ENCODE data around the gene NUAK2.
"Not testable (repeated sequence)": the region's sequence is repeated elsewhere in the genome, so short reads cannot be mapped to it uniquely, and the experiment has no call there.

NUAK2 gene

DNA sequence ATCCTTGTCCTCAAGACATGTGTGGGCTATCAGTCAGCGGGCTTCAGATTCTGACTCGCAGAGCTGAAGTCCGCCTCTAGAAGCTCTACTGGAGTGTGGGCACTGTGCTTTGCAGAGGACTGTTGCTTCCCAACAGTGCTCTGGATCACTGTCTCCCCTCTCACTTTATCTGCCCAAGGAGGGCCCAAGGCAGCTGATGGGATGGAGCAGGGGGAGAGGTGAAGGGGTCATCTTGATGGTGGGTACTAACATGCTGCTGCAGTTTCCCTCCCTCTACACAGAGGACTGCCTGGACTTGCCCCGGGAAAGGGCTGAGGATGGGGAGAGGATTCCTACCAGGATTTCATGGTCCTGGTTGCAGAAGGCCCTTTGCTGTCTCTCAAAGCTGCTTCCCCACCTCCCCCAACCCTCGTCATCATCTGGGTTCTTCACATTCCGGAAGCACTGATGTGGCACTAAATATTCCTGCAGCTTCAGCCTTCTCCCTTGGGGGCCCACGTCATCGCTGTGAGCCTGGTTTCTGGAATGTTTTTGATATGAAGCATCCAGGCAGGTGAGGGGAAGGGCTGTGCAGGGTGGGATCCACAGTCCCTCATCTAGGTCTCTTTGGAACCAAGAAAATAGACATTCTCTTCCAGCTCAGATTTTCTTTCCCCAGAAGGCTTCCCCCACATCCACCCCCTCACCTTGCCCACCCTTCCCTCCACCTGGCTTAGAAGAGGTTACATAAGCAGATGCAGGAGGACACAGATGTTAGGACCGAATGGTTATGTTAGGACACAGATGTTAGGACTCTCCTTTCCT lies 23.2 kb downstream of the NUAK2 start:
- Histone ChIP-seq H3K27ac (ENCODE audit: low read depth, low read length) (no peak overlapping the region), H3K4me3 (ENCODE audit: low read depth in 1 of 5, low read length in 5 of 5) (no peak overlapping the region), H3K36me3 (ENCODE audit: control insufficient read depth in 5 of 5, insufficient read depth in 5 of 5, low read length in 5 of 5) (peaks cover 0 to 7% (median 4%) of the 10 kb centered on the region in 5 donors), H3K9ac (ENCODE audit: low read length in 5 of 5) (no peak overlapping the region), H3K4me1 (ENCODE audit: control insufficient read depth in 5 of 5, insufficient read depth in 5 of 5, low read length in 5 of 5) (peaks cover 6 to 30% (median 27%) of the 10 kb centered on the region in 5 donors), H3K27me3 (ENCODE audit: control insufficient read depth in 5 of 5, insufficient read depth in 4 of 5, low read length in 5 of 5) (no peaks in the 10 kb centered on the region), H3K9me3 (ENCODE audit: control insufficient read depth in 5 of 5, low read length in 5 of 5) (no peaks in the 10 kb centered on the region)

DNA sequence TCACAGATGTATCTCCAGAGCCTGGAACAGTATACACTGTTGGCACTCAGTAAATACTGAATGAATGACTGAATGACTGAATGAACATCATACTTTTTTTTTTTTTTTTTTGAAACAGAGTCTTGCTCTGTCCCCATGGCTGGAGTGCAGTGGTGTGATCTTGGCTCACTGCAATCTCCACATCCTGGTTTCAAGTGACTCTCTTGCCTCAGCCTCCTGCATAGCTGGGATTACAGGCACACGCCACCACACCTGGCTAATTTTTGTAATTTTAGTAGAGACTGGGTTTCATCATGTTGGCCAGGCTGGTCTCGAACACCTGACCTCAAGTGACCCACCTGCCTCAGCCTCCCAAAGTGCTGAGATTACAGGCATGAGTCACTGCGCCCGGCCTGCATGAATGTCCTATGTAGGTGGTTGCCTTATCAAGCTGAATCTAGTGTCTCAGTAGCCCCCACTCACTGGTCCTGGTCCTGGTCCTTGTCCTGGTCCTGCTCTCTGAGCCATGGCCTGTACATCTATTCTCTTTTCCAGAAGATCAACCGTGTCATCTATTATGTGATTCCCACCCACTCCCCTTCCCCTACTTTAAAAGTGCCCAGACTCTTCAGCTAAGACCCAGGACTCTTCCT lies 23.9 kb downstream of the NUAK2 start:
- not testable (repeated sequence) for H3K9me3 ChIP-seq (ENCODE audit: control insufficient read depth in 5 of 5, low read length in 5 of 5); H3K9ac ChIP-seq (ENCODE audit: low read length in 5 of 5); H3K27me3 ChIP-seq (ENCODE audit: control insufficient read depth in 5 of 5, insufficient read depth in 4 of 5, low read length in 5 of 5); H3K27ac ChIP-seq (ENCODE audit: low read depth, low read length); H3K36me3 ChIP-seq (ENCODE audit: control insufficient read depth in 5 of 5, insufficient read depth in 5 of 5, low read length in 5 of 5); H3K4me3 ChIP-seq (ENCODE audit: low read depth in 1 of 5, low read length in 5 of 5)
- H3K4me1 ChIP-seq (ENCODE audit: control insufficient read depth in 5 of 5, insufficient read depth in 5 of 5, low read length in 5 of 5), result peaks cover 6 to 31% (median 28%) of the 10 kb centered on the region in 5 donors

DNA sequence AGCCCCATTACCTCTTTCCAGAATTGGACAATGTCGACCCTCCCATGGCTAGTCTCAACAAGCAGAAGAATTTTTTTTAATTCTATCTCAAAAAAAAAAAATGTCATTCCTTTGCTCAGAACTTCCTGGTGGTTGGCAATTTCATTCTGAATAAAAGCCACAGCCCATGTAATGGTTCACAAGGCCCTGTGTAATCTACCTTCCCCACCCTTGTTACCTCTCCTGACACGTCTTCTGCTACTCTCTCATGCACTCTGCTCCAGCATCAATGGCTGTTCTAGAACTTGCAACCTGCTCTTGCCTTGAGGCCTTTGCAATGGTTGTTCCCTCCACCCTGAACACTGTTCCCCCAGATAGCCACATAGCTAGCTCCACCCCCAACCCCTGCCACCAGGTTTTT lies 25.4 kb downstream of the NUAK2 start:
- Histone ChIP-seq H3K4me1 (ENCODE audit: control insufficient read depth in 5 of 5, insufficient read depth in 5 of 5, low read length in 5 of 5) (peaks cover 6 to 27% (median 20%) of the 10 kb centered on the region in 5 donors), H3K9me3 (ENCODE audit: control insufficient read depth in 5 of 5, low read length in 5 of 5) (no peaks in the 10 kb centered on the region), H3K4me3 (ENCODE audit: low read depth in 1 of 5, low read length in 5 of 5) (no peak overlapping the region), H3K27me3 (ENCODE audit: control insufficient read depth in 5 of 5, insufficient read depth in 4 of 5, low read length in 5 of 5) (no peaks in the 10 kb centered on the region), H3K9ac (ENCODE audit: low read length in 5 of 5) (no peak overlapping the region), H3K36me3 (ENCODE audit: control insufficient read depth in 5 of 5, insufficient read depth in 5 of 5, low read length in 5 of 5) (no peaks in the 10 kb centered on the region), H3K27ac (ENCODE audit: low read depth, low read length) (no peak overlapping the region)

DNA sequence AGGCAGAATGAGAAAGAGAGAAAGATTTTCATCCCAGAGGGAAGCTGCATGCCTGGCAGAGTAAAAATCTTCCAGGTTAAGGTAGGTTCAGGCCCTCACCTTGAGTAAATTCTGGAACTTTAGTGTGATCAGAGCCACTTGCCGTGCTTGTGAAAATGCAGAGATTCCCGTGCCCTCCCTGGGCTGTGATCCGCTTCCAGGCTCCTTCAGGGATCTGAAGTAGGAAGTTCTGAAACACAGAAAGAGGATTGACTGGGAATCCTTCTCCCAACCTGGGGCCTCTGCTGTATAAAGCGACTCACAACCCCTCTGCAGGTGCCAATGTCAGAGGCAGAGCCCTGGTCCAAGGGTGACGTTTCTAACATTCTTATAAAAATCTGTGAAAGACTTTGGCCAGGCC lies 26.6 kb downstream of the NUAK2 start:
- Histone ChIP-seq H3K4me3 (ENCODE audit: low read depth in 1 of 5, low read length in 5 of 5) (no peak overlapping the region), H3K9me3 (ENCODE audit: control insufficient read depth in 5 of 5, low read length in 5 of 5) (no peaks in the 10 kb centered on the region), H3K27ac (ENCODE audit: low read depth, low read length) (peak overlapping the region; percentile 30), H3K36me3 (ENCODE audit: control insufficient read depth in 5 of 5, insufficient read depth in 5 of 5, low read length in 5 of 5) (no peaks in the 10 kb centered on the region), H3K27me3 (ENCODE audit: control insufficient read depth in 5 of 5, insufficient read depth in 4 of 5, low read length in 5 of 5) (no peaks in the 10 kb centered on the region), H3K9ac (ENCODE audit: low read length in 5 of 5) (no peak overlapping the region), H3K4me1 (ENCODE audit: control insufficient read depth in 5 of 5, insufficient read depth in 5 of 5, low read length in 5 of 5) (peaks cover 6 to 22% (median 16%) of the 10 kb centered on the region in 5 donors)

DNA sequence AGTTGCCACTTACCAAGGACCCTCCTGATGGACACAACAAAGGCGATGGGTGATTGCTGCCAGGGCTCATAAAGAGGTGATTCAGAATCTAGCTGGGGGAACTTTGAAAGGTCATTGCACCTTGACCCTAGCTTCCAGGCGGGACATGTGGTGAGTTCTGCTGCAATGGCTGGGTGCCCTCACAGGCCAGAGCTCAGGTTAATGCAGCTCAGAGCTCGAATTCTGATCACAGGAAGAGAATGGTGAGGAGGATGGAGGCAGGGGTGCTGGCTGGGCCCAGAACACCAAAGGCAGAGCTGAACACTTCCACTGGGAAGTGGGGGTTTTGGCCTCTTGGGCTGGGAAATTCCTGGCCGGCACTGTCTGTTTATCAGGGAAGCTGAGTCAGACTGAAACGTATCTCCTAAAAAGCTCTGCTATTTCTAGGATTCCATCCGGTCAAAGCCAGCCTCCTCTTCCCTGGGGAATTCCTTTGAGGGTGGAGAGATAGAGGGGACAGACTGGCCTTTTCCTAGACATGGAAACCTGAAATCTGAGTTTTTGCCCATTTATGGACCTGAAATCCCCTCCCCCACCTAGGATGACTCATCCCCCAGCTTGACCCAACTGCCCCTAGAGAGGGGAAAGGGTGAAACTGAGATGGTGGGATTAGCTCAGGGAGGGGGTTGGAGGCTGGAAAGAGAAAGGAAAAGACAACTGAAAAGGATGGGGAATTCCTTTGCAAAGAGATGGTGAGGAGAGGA lies 27.2 kb downstream of the NUAK2 start:
- H3K4me1 ChIP-seq (ENCODE audit: control insufficient read depth in 5 of 5, insufficient read depth in 5 of 5, low read length in 5 of 5), result peaks cover 6 to 22% (median 16%) of the 10 kb centered on the region in 5 donors
- H3K27ac ChIP-seq (ENCODE audit: low read depth, low read length), result peak overlapping the region; percentile 30

DNA sequence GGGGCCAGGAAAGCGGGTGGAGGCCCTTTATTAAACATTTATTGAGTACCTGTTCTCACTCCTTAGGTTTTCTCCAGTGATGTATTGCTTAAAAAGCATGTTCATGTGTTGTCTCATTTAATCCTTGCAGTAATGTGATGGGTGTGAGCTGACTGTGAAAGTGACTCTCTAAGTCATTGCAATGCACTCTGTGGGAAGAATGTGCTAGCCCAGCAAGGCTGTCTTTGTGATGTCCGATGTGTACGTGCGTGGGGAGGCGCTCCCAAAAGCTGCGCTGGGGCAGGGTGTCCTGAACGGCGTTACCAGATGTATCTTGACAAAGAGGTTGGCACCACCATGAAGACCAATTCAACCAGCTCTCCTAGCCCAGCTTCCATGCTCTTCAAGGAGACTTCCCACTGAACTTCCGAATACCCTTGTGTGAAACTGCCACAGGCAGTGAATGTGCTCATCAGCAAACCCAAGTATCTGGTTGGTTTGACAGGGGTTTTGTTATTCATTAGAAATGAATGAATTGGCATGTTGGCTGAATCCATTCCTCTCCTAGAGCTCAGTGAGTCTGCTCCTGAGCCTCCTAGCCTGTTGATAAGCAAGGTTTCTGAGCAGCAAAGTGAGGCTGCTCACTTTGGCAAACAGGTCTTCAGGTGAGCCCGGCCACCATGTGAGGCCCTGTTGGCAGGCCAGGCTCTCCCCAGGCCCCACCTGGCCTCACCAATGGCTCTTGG lies 28.0 kb downstream of the NUAK2 start:
- no peak overlapping the region for H3K9ac ChIP-seq (ENCODE audit: low read length in 5 of 5)
- H3K4me3 ChIP-seq (ENCODE audit: low read depth in 1 of 5, low read length in 5 of 5), result no peak overlapping the region
- H3K27ac ChIP-seq (ENCODE audit: low read depth, low read length), result peak overlapping the region; percentile 30
- H3K36me3 ChIP-seq (ENCODE audit: control insufficient read depth in 5 of 5, insufficient read depth in 5 of 5, low read length in 5 of 5), result no peaks in the 10 kb centered on the region
- H3K4me1 ChIP-seq (ENCODE audit: control insufficient read depth in 5 of 5, insufficient read depth in 5 of 5, low read length in 5 of 5), result peaks cover 6 to 24% (median 16%) of the 10 kb centered on the region in 5 donors
- H3K27me3 ChIP-seq (ENCODE audit: control insufficient read depth in 5 of 5, insufficient read depth in 4 of 5, low read length in 5 of 5), result no peaks in the 10 kb centered on the region
- H3K9me3 ChIP-seq (ENCODE audit: control insufficient read depth in 5 of 5, low read length in 5 of 5), result no peaks in the 10 kb centered on the region

More for the DNA sequence above, 27.2 kb downstream of the NUAK2 start:
- no peaks in the 10 kb centered on the region for H3K27me3 ChIP-seq (ENCODE audit: control insufficient read depth in 5 of 5, insufficient read depth in 4 of 5, low read length in 5 of 5)
- H3K4me3 ChIP-seq (ENCODE audit: low read depth in 1 of 5, low read length in 5 of 5), result no peak overlapping the region
- no peaks in the 10 kb centered on the region for H3K36me3 ChIP-seq (ENCODE audit: control insufficient read depth in 5 of 5, insufficient read depth in 5 of 5, low read length in 5 of 5)
- H3K9ac ChIP-seq (ENCODE audit: low read length in 5 of 5), result no peak overlapping the region
- no peaks in the 10 kb centered on the region for H3K9me3 ChIP-seq (ENCODE audit: control insufficient read depth in 5 of 5, low read length in 5 of 5)

DNA sequence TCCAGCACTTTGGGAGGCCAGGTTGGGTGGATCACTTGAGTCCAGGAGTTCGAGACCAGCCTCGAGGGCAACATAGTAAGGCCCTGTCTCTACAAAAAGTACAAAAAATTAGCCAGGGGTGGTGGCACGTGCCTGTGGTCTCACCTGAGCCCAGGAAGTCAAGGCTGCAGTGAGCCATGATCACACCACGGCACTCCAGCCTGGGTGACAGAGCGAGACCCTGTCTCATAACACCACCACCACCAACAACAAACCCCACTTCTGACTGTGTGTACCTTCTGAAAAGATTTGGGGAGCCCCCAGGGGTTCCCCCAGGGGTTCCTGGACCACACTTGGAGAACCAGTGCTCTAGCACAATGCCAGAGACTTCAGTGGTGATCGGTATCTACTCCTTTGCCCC lies 29.9 kb downstream of the NUAK2 start:
- Histone ChIP-seq H3K4me3 (ENCODE audit: low read depth in 1 of 5, low read length in 5 of 5) (no peak overlapping the region), H3K9me3 (ENCODE audit: control insufficient read depth in 5 of 5, low read length in 5 of 5) (no peaks in the 10 kb centered on the region), H3K4me1 (ENCODE audit: control insufficient read depth in 5 of 5, insufficient read depth in 5 of 5, low read length in 5 of 5) (peaks cover 6 to 43% (median 28%) of the 10 kb centered on the region in 5 donors), H3K27me3 (ENCODE audit: control insufficient read depth in 5 of 5, insufficient read depth in 4 of 5, low read length in 5 of 5) (no peaks in the 10 kb centered on the region), H3K27ac (ENCODE audit: low read depth, low read length) (no peak overlapping the region), H3K36me3 (ENCODE audit: control insufficient read depth in 5 of 5, insufficient read depth in 5 of 5, low read length in 5 of 5) (no peaks in the 10 kb centered on the region), H3K9ac (ENCODE audit: low read length in 5 of 5) (no peak overlapping the region)

DNA sequence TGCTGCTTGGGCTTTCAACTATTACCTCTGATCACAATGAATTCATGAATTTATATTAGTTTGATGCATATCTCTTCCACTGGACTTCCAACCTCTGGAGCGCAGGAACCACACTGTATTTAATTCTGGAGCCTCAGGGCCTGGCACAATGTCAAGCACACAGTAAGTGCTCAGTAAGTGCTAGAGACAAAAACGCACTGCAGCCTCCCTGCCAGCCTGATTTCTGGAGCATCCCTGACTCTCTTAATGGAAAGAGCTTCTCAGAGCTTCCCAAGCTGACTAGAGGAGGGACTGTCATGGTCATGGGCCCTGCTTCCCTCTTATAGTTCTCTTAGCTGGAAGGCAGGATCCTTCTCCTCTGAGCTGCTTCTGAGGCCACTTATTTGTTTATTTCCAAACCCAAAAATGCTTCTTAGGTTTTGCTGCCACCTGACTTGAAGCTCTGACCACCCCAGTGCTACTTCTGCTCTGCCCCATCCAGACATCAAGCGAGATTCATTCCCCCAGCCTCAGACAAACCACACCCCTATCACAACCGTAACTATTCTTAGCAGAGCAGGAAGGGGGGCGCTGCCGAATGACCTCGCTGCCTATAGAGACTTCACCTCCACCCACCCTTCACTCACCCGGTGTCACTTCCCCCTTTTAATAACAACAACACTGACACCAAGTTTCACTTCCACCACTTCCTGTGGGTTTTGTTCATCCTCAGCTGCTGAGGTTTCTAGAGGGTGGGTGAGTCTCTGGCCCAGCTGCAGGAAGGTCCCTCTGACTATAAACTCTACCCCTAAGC lies 33.6 kb downstream of the NUAK2 start:
- Histone ChIP-seq H3K36me3 (ENCODE audit: control insufficient read depth in 5 of 5, insufficient read depth in 5 of 5, low read length in 5 of 5) (no peaks in the 10 kb centered on the region), H3K4me3 (ENCODE audit: low read depth in 1 of 5, low read length in 5 of 5) (no peak overlapping the region), H3K4me1 (ENCODE audit: control insufficient read depth in 5 of 5, insufficient read depth in 5 of 5, low read length in 5 of 5) (peaks cover 2 to 53% (median 33%) of the 10 kb centered on the region in 5 donors), H3K27me3 (ENCODE audit: control insufficient read depth in 5 of 5, insufficient read depth in 4 of 5, low read length in 5 of 5) (no peaks in the 10 kb centered on the region), H3K27ac (ENCODE audit: low read depth, low read length) (no peak overlapping the region), H3K9ac (ENCODE audit: low read length in 5 of 5) (no peak overlapping the region), H3K9me3 (ENCODE audit: control insufficient read depth in 5 of 5, low read length in 5 of 5) (no peaks in the 10 kb centered on the region)

DNA sequence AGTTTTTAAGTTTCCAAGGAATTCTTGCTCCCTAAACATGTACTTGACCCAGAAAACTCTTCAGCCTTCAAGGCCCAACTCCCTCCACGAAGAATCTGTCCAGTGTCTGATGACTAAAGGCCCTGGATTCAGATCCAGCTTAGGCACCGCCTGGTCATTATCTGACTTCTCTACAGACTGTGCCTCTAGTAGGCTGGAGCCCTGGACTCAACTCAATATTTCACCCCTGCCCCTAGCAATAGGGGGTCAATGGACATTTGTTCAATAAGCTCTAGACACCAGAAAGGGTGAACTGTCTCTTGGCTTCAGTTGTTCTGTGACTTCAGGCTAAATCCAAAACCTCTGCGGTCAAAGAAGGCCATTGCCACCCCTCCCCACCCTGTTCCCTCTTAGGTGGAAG lies 34.5 kb downstream of the NUAK2 start:
- H3K27ac ChIP-seq (ENCODE audit: low read depth, low read length), result no peak overlapping the region
- no peak overlapping the region for H3K9ac ChIP-seq (ENCODE audit: low read length in 5 of 5)
- no peak overlapping the region for H3K4me3 ChIP-seq (ENCODE audit: low read depth in 1 of 5, low read length in 5 of 5)
- no peaks in the 10 kb centered on the region for H3K27me3 ChIP-seq (ENCODE audit: control insufficient read depth in 5 of 5, insufficient read depth in 4 of 5, low read length in 5 of 5)
- H3K36me3 ChIP-seq (ENCODE audit: control insufficient read depth in 5 of 5, insufficient read depth in 5 of 5, low read length in 5 of 5), result no peaks in the 10 kb centered on the region
- H3K9me3 ChIP-seq (ENCODE audit: control insufficient read depth in 5 of 5, low read length in 5 of 5), result no peaks in the 10 kb centered on the region
- peaks cover 2 to 48% (median 33%) of the 10 kb centered on the region in 5 donors for H3K4me1 ChIP-seq (ENCODE audit: control insufficient read depth in 5 of 5, insufficient read depth in 5 of 5, low read length in 5 of 5)
